ENCODE measurements around the gene LRRC63. TPM values are rescaled to one million over a fixed set of nuclear protein-coding genes. Genes with fewer than 3 reads are reported as not detected.

The LRRC63 gene
- total and polyA plus RNA-seq, 2 donors (not counting 3 experiments of a cell fraction or from before 2014, with no cell fraction given), result 0.04 TPM; not detected in 1

DNA sequence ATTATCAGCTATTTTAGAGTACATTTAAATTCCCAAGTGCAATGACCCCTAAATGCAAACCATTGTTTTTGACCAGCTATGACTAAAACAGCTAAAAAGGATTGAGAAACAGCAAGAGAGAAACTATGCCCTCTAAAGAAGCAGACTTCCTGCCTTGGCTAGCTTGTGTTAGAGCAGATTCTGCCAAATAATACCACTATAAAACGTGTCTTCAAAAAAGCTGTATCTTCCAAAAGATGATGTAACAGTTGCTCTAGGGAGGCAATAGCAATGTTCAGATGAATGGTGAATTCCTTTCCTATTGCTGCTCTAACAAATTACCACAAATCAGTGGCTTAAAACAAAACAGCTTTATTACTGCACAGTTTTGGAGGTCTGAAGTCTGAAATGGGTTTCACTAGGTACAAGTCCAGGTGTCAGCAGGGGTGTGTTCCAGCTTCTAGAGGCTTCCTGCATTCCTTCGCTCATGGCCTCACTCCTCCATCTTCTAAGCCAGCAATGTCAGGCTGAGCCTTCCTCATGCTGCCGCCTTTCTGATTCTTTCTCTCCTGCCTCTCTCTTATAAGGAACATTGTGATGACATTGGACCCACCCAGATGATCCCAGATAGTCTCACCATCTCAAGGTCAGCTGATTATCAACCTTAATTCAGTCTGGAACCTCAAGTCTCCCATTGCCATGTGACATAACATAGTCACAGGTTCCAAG lies 84.5 kb downstream of the LRRC63 start:
- Histone ChIP-seq H3K36me3 (ENCODE audit: control insufficient read depth in 2 of 2, extremely low read depth in 1 of 2, insufficient read depth in 2 of 2, low read length in 2 of 2) (no peaks in the 10 kb centered on the region), H3K9me1 (replicated peaks; ENCODE audit: control insufficient read depth, extremely low read depth, insufficient read depth, low read length) (no peaks in the 10 kb centered on the region), H3K27ac (ENCODE audit: insufficient read depth, low read depth, low read length) (peak overlapping the region; percentile 29), H4K20me1 (replicated peaks; ENCODE audit: control insufficient read depth, extremely low read depth, insufficient read depth, low read length) (no peaks in the 10 kb centered on the region), H2AFZ (ENCODE audit: low read depth, low read length) (no peak overlapping the region), H3K9ac (replicated peaks; ENCODE audit: extremely low read depth, insufficient read depth, low read length) (no peak overlapping the region), H3K79me2 (ENCODE audit: control insufficient read depth, insufficient read depth, low read length) (no peaks in the 10 kb centered on the region), H3K9me3 (replicated peaks; ENCODE audit: control insufficient read depth, insufficient read depth, low read length) (no peaks in the 10 kb centered on the region), H3K4me2 (ENCODE audit: insufficient read depth, low read length) (peak overlapping the region; percentile 85), H3K4me3 (replicated peaks in 1 of 3; ENCODE audit: insufficient read depth in 1 of 3, low read depth in 1 of 3, low read length in 3 of 3) (no peak overlapping the region), H3K4me1 (ENCODE audit: control insufficient read depth, extremely low read depth, insufficient read depth, low read length) (peaks cover 29% of the 10 kb centered on the region), H3K27me3 (ENCODE audit: control insufficient read depth in 2 of 2, insufficient read depth in 2 of 2, low read length in 2 of 2) (no peaks in the 10 kb centered on the region)
- ChIA-PET POLR2A (no interaction called here), CTCF (interaction anchor here (0.7 to 2.1 kb wide), 10 partner anchors 10 to 489 kb away, joined by 3 to 11 read pairs (median 4); no protein-coding TSS in a partner anchor)
- dilution Hi-C loops (cut with MboI; ENCODE audit: extremely low pct_ligation_motif_present, low sequenced_read_pairs) (no loop called here), intact Hi-C loops (cut with micrococcal nuclease) (loop anchor here (2.0 to 5.0 kb wide), 2 partner anchors 15 to 169 kb away; no protein-coding TSS in a partner anchor)
- no TSS peak for BruUV-seq (replicated peaks)
- FAIRE-seq (peak; percentile 92), DNase-seq (ENCODE audit: low read depth, low spot score) (peak; percentile 73)
- TF ChIP-seq JUN (IDR thresholded peaks at IDR 0.05; ENCODE audit: borderline replicate concordance, insufficient read depth, insufficient read length, low read depth), result peak; percentile 15
- no peak for TF ChIP-seq CTCF (IDR thresholded peaks at IDR 0.05; ENCODE audit: extremely low read depth in 1 of 2, insufficient read depth in 1 of 2, low read depth in 1 of 2, low read length in 2 of 2)
- no peak for TF ChIP-seq POLR2A (IDR thresholded peaks at IDR 0.05; ENCODE audit: low read depth, low read length)

- H3K79me2 ChIP-seq (ENCODE audit: control insufficient read depth, insufficient read depth, low read length), result no peaks in the 10 kb centered on the region
- no peaks in the 10 kb centered on the region for H4K20me1 ChIP-seq (replicated peaks; ENCODE audit: control insufficient read depth, extremely low read depth, insufficient read depth, low read length)
- POLR2A ChIA-PET, result no interaction called here
- H3K4me2 ChIP-seq (ENCODE audit: insufficient read depth, low read length), result peak overlapping the region; percentile 85
- H3K9me3 ChIP-seq (replicated peaks; ENCODE audit: control insufficient read depth, insufficient read depth, low read length), result no peaks in the 10 kb centered on the region
- peak overlapping the region; percentile 11 for H2AFZ ChIP-seq (ENCODE audit: low read depth, low read length)
- no peaks in the 10 kb centered on the region for H3K36me3 ChIP-seq (ENCODE audit: control insufficient read depth in 2 of 2, extremely low read depth in 1 of 2, insufficient read depth in 2 of 2, low read length in 2 of 2)
- H3K9ac ChIP-seq (replicated peaks; ENCODE audit: extremely low read depth, insufficient read depth, low read length), result no peak overlapping the region
- H3K9me1 ChIP-seq (replicated peaks; ENCODE audit: control insufficient read depth, extremely low read depth, insufficient read depth, low read length), result no peaks in the 10 kb centered on the region
- H3K27ac ChIP-seq (ENCODE audit: insufficient read depth, low read depth, low read length), result peak overlapping the region; percentile 29
- dilution Hi-C loops (cut with MboI; ENCODE audit: extremely low pct_ligation_motif_present, low sequenced_read_pairs) (no loop called here), intact Hi-C loops (cut with micrococcal nuclease) (loop anchor here (2.0 to 5.0 kb wide), 2 partner anchors 14 to 170 kb away; no protein-coding TSS in a partner anchor)
- TF ChIP-seq, protein P1, sequence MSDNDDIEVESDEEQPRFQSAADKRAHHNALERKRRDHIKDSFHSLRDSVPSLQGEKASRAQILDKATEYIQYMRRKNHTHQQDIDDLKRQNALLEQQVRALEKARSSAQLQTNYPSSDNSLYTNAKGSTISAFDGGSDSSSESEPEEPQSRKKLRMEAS (IDR thresholded peaks at IDR 0.05; ENCODE audit: insufficient read depth, insufficient read length), result no peak
- no peak for TF ChIP-seq POLR2A (IDR thresholded peaks at IDR 0.05; ENCODE audit: low read depth, low read length)
- TF ChIP-seq CTCF (IDR thresholded peaks at IDR 0.05; ENCODE audit: extremely low read depth in 1 of 2, insufficient read depth in 1 of 2, low read depth in 1 of 2, low read length in 2 of 2), result no peak
- peak; percentile 24 for TF ChIP-seq JUN (IDR thresholded peaks at IDR 0.05; ENCODE audit: borderline replicate concordance, insufficient read depth, insufficient read length, low read depth)
- TF ChIP-seq POLR2AphosphoS5 (IDR thresholded peaks at IDR 0.05; ENCODE audit: insufficient read depth, low read depth, low read length), result no peak
- TF ChIP-seq EZH2 (IDR thresholded peaks at IDR 0.05; ENCODE audit: borderline replicate concordance, low read depth, low read length, severe bottlenecking), result no peak
- TF ChIP-seq FOS (IDR thresholded peaks at IDR 0.05; ENCODE audit: borderline replicate concordance, insufficient read depth, low read length), result peak; percentile 56
- TF ChIP-seq GATA2 (IDR thresholded peaks at IDR 0.05; ENCODE audit: insufficient read depth, insufficient read length, low read depth, low read length), result peak; percentile 60
- TF ChIP-seq MYC (IDR thresholded peaks at IDR 0.05; ENCODE audit: low read depth, low read length), result no peak
- DNase-seq (ENCODE audit: low read depth, low spot score) (peak; percentile 66), FAIRE-seq (peak; percentile 91)
- peaks cover 29% of the 10 kb centered on the region for H3K4me1 ChIP-seq (ENCODE audit: control insufficient read depth, extremely low read depth, insufficient read depth, low read length)
- H3K27me3 ChIP-seq (ENCODE audit: control insufficient read depth in 2 of 2, insufficient read depth in 2 of 2, low read length in 2 of 2), result no peaks in the 10 kb centered on the region
- H3K4me3 ChIP-seq (replicated peaks in 1 of 3; ENCODE audit: insufficient read depth in 1 of 3, low read depth in 1 of 3, low read length in 3 of 3), result no peak overlapping the region
- CTCF ChIA-PET, result interaction anchor here (1.1 to 2.1 kb wide), 3 partner anchors 25 to 424 kb away, joined by 3 to 7 read pairs (median 5); no protein-coding TSS in a partner anchor
- BruUV-seq (replicated peaks), result no TSS peak
Measured at GRCh38 chr13:46296921-46297320, 85.2 kb downstream of the LRRC63 start.
